Skeletal muscle tissue (tissue), 4 donors: ENCODE measurements around the gene ABHD4. TPM values are rescaled to one million over a fixed set of nuclear protein-coding genes. Genes with fewer than 3 reads are reported as not detected.
"Not testable (repeated sequence)": the region's sequence is repeated elsewhere in the genome, so short reads cannot be mapped to it uniquely, and the experiment has no call there.

Experiments
- H3K27ac ChIP-seq: one replicate; pipeline ENCODE4 v1.7.0; 2013; ENCODE audit warnings: mild to moderate bottlenecking, low read depth, low read length, inconsistent platforms
- H3K27me3 ChIP-seq, 3 donors: one replicate each; pipeline ENCODE4 v1.7.0; 2013; ENCODE audit warnings: low read length in 3 of 3; ENCODE audit not compliant: control insufficient read depth in 3 of 3, insufficient read depth in 3 of 3
- H3K36me3 ChIP-seq, 3 donors: one replicate each; pipeline ENCODE4 v1.7.0; 2013; ENCODE audit warnings: low read length in 3 of 3; ENCODE audit not compliant: control insufficient read depth in 3 of 3, insufficient read depth in 3 of 3
- H3K4me1 ChIP-seq, 3 donors: one replicate each; pipeline ENCODE4 v1.7.0; 2013; ENCODE audit warnings: low read length in 3 of 3, mild to moderate bottlenecking in 3 of 3; ENCODE audit not compliant: control insufficient read depth in 3 of 3, insufficient read depth in 3 of 3
- H3K4me3 ChIP-seq, 3 donors: one replicate each; pipeline ENCODE4 v1.7.0; 2013; ENCODE audit warnings: low read length in 3 of 3
- H3K9ac ChIP-seq, 3 donors: one replicate each; pipeline ENCODE4 v1.7.0; 2013; ENCODE audit warnings: low read length in 3 of 3, mild to moderate bottlenecking in 3 of 3, moderate library complexity in 2 of 3, low read depth in 1 of 3
- H3K9me3 ChIP-seq, 3 donors: one replicate each; pipeline ENCODE4 v1.7.0; 2013; ENCODE audit warnings: low read length in 3 of 3; ENCODE audit not compliant: control insufficient read depth in 3 of 3
- total RNA-seq: library from RNA; depleted of rRNA; stranded (reverse); fragments of >200 nt; gene quantifications from one replicate; pipeline ENCODE4 v1.2.3, GENCODE V29; 2014
- donor health status: Osteomylitis.

ABHD4 gene
- total RNA-seq, 1 donor from 2014 or later: 3.7 TPM

DNA sequence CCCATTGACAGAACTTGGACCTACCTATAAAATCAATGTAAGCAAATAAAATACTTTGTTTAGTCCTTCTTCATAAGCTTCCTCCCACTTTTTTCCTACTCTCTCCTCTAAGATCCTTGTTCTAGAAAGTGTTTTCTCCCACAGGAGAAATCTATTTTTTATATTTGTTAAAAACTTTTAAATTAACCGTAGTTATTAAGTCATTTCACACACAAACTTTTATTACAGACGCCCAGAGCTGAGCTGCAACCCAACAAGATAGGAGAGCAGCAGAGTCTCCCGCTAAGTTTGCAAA is 36.8 kb upstream of the ABHD4 start:
- H3K9ac ChIP-seq: no peak overlapping the region
- H3K27ac ChIP-seq: no peak overlapping the region
- no peaks in the 10 kb centered on the region for H3K27me3 ChIP-seq
- H3K36me3 ChIP-seq: peaks cover 0 to 11% (median 0%) of the 10 kb centered on the region in 3 donors
- H3K4me3 ChIP-seq: no peak overlapping the region
- no peaks in the 10 kb centered on the region for H3K9me3 ChIP-seq
- peaks cover 16 to 48% (median 23%) of the 10 kb centered on the region in 3 donors for H3K4me1 ChIP-seq

DNA sequence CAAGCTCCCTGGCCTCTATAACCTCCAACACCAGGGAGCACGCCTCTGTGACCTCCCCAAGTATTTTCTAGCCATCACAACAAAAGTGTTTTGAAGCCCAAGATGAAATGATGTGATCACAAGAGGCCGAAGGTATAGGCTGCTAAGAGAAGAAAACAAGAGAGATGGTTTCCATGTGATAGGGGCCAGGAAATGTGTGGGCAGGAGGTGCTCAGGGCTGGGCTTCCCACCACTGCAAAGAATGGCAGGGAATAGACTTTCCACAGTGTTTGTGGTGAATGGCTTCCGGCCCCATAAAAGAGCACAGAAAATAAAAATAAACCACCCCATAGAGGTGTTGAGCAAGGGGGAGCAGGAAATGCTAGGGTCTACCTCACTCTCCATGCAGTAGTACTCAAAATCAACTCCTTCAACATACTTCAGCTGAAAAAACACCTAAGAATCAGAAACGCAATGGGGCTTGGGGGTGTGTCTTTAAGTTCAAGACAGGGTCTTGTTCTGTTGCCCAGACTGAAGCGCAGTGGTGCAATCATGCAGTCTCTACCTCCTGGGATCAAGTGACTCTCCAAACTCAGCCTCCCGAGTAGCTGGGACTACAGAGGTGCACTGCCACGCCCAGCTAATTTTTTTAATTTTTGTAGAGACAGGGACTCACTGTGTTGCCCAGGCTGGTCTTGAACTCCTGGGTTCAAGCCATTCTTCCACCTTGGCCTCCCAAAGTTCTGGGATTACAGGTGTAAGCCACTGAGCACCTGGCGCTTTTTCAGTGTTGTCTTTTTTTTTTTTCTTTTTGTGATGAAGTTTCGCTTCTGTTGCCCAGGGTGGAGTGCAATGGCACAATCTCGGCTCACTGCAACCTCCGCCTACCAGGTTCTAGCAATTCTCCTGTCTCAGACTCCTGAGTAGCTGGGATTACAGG is 36.2 kb upstream of the ABHD4 start:
- Histone ChIP-seq H3K27ac (no peak overlapping the region), H3K4me1 (peaks cover 10 to 43% (median 23%) of the 10 kb centered on the region in 3 donors), H3K9me3 (no peaks in the 10 kb centered on the region), H3K4me3 (no peak overlapping the region), H3K36me3 (peaks cover 0 to 11% (median 0%) of the 10 kb centered on the region in 3 donors), H3K9ac (no peak overlapping the region), H3K27me3 (no peaks in the 10 kb centered on the region)

DNA sequence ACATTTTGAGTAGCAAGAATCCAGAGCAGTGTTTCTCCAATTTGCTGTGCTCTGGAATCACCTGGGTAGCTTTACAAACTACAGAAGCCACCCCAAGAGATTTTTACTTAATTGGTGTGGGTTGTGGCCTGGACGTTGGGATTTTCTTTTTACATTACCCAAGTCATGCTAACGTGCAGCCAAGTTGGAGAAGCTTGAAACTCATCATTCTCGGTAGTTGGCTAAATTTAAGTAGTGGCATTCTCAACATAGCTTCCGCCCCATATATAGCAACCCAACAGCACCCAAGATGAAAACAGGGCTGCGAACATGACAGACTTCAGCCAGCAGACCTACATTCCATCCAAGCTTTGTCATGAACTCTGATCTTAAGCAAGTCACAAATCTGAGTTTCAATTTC is 34.1 kb upstream of the ABHD4 start:
- H3K27ac ChIP-seq: no peak overlapping the region
- H3K9ac ChIP-seq: no peak overlapping the region
- peaks cover 0 to 11% (median 0%) of the 10 kb centered on the region in 3 donors for H3K36me3 ChIP-seq
- peaks cover 3 to 50% (median 22%) of the 10 kb centered on the region in 3 donors for H3K4me1 ChIP-seq
- no peaks in the 10 kb centered on the region for H3K9me3 ChIP-seq
- no peak overlapping the region for H3K4me3 ChIP-seq
- H3K27me3 ChIP-seq: no peaks in the 10 kb centered on the region

DNA sequence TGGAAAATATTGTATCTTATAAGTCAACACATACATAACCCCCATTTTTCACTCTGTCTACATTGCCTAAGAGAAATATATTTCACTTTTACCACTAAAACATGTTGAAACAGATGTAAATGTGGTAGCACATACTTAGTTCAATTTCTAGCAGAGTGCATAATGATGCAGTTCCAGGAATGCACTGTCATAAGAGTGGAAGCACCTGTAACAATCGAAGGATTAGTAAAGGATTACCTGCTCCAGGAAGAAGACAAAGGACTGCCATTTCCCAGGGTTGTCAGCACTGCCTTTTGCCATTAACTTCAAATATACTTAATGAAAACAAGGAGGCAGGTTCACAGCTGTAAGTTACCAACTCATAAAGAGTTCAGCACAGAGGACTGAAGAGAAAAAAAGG is 33.6 kb upstream of the ABHD4 start:
- peaks cover 3 to 46% (median 17%) of the 10 kb centered on the region in 3 donors for H3K4me1 ChIP-seq
- H3K4me3 ChIP-seq: no peak overlapping the region
- H3K27ac ChIP-seq: no peak overlapping the region
- no peak overlapping the region for H3K9ac ChIP-seq
- H3K27me3 ChIP-seq: no peaks in the 10 kb centered on the region
- peaks cover 0 to 11% (median 4%) of the 10 kb centered on the region in 3 donors for H3K36me3 ChIP-seq
- no peaks in the 10 kb centered on the region for H3K9me3 ChIP-seq

DNA sequence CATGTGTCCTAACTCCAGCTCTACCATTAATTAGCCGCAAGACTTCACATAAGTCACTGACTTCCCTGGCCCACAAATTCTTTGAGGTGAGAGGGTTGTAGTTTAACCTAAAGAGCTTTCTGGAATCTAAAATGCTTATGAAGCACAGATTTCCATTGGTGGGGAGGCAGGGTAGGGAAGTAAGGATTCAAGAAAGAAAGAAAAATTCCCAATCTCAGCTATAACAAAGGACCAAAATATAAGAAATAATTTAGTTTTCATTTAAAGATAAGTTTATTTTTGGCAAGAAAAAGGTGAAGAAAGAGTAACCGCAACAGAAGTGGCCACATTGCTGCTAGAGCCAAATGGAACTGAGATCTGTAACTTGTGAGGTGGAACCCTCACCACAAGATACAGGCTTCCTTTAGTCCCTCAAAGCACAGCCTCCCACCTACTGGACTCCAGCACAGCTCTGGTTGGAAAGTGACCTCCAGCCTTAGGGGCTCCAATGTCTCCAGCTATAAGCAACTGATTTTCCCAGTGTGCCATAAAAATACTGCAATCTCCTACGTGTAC is 32.6 kb upstream of the ABHD4 start:
- Histone ChIP-seq H3K9ac (no peak overlapping the region), H3K27me3 (no peaks in the 10 kb centered on the region), H3K9me3 (no peaks in the 10 kb centered on the region), H3K4me3 (no peak overlapping the region), H3K36me3 (peaks cover 0 to 11% (median 4%) of the 10 kb centered on the region in 3 donors), H3K4me1 (peaks cover 7 to 49% (median 18%) of the 10 kb centered on the region in 3 donors), H3K27ac (no peak overlapping the region)

DNA sequence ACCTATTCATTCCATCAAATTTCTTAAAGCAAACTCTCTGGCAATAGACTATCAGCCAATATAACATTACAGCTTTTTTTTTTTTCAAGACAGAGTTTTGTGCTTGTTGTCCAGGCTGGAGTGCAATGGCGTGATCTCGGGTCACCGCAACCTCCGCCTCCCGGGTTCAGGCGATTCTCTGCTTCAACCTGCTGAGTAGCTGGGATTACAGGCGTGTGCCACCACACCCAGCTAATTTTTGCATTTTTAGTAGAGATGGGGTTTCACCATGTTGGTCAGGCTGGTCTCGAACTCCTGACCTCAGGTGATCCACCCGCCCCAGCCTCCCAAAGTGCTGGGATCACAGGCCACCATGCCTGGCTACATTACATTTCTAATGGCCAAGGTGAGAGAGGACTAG is 31.8 kb upstream of the ABHD4 start:
- H3K9ac ChIP-seq, H3K27ac ChIP-seq, H3K9me3 ChIP-seq, H3K27me3 ChIP-seq, H3K4me3 ChIP-seq: not testable (repeated sequence)
- H3K36me3 ChIP-seq: peaks cover 0 to 11% (median 4%) of the 10 kb centered on the region in 3 donors
- peaks cover 9 to 52% (median 24%) of the 10 kb centered on the region in 3 donors for H3K4me1 ChIP-seq

DNA sequence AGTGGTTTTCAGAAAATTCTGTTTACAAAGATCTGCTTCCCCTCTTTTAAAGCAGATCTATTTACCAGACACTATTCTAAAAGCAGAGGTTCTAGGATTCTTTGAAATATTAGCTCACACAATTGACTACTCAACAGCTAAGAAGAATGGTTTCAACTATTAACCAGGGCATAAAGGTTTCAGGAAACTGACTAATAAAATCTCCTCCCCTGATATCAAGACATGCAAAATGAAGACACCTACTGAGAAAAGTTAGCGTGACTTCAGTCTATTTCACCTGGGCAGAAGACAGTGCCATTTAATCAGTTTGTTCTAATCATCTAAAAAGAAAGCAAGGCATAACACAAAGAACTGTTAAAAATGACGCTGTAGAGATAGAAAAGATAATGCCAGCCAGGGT is 31.3 kb upstream of the ABHD4 start:
- Histone ChIP-seq H3K27me3 (no peaks in the 10 kb centered on the region), H3K36me3 (peaks cover 0 to 14% (median 4%) of the 10 kb centered on the region in 3 donors), H3K9ac (no peak overlapping the region), H3K27ac (peak overlapping the region; percentile 43), H3K4me3 (no peak overlapping the region), H3K9me3 (no peaks in the 10 kb centered on the region), H3K4me1 (peaks cover 9 to 48% (median 24%) of the 10 kb centered on the region in 3 donors)

DNA sequence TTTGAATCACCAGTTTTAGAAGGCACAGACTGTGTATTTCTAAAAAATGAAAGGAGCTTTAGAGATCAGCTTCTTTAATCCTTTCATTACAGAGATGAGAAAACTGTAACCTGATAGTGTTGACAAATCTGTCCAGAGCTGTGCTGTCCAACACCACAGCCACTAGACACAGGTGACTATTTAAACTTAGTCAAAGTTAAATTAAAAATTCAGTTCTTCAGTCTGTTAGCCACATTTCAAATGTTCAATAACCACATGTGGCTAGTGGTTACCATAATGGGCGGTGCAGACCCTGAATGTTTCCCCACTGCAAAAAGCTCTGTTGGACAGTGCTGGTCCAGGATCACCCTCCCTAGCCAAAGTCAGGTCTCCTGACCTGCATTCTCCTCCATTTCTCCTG is 30.7 kb upstream of the ABHD4 start:
- no peaks in the 10 kb centered on the region for H3K27me3 ChIP-seq
- H3K9ac ChIP-seq: peak overlapping the region in 1 of 3 donors; percentile 30
- H3K27ac ChIP-seq: peak overlapping the region; percentile 43
- H3K9me3 ChIP-seq: no peaks in the 10 kb centered on the region
- H3K4me1 ChIP-seq: peaks cover 9 to 43% (median 24%) of the 10 kb centered on the region in 3 donors
- H3K36me3 ChIP-seq: peaks cover 0 to 16% (median 4%) of the 10 kb centered on the region in 3 donors
- no peak overlapping the region for H3K4me3 ChIP-seq

DNA sequence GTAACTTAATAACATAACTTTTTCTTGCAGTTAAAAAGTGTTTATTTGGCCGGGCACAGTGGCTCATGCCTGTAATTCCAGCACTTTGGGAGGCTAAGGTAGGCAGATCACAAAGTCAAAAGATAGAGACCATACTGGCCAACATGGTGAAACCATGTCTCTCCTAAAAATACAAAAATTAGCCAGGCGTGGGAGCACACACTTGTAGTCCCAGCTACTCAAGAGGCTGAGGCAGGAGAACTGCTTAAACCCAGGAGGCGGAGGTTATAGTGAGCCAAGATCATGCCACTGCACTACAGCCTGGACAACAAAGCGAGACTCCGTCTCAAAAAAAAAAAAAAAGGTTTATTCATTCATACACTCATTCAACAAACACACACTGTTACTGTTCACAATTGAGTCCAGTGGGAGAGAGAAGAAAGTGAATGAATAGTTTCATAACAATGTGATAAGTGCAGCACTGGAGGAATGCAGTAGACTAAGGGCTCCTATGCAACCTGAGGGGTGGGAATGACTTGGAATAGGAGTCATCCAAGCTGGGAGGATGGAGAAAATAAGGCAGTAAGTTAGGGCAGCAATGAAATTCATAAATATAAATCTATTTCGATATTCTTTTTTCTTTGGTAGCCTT is 28.9 kb upstream of the ABHD4 start:
- no peak overlapping the region for H3K4me3 ChIP-seq
- no peaks in the 10 kb centered on the region for H3K27me3 ChIP-seq
- H3K4me1 ChIP-seq: peaks cover 9 to 33% (median 18%) of the 10 kb centered on the region in 3 donors
- H3K9ac ChIP-seq: peak overlapping the region in 1 of 3 donors; percentile 29
- no peaks in the 10 kb centered on the region for H3K9me3 ChIP-seq
- peaks cover 0 to 25% (median 19%) of the 10 kb centered on the region in 3 donors for H3K36me3 ChIP-seq
- H3K27ac ChIP-seq: no peak overlapping the region

DNA sequence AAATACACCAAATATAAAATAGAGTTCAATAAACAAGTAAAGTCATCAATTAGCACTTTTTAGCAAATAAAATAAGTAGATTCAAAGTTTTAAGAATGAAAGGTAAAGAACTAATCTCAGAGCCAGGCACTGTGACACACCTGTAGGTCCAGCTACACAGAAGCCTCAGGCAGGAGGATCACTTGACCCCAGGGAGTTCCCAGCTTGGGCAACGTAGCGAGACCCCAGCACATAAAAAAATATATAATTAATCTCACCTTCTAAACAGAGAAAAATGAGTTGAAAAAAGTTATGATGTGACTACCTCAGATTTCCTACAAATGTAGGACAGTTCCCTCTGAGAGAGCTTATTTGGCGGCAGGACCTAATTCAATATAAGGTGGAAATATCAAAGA is 28.4 kb upstream of the ABHD4 start:
- Histone ChIP-seq H3K36me3 (peaks cover 0 to 28% (median 24%) of the 10 kb centered on the region in 3 donors), H3K27ac (no peak overlapping the region), H3K9me3 (no peaks in the 10 kb centered on the region), H3K4me3 (no peak overlapping the region), H3K27me3 (no peaks in the 10 kb centered on the region), H3K9ac (no peak overlapping the region), H3K4me1 (peaks cover 9 to 28% (median 18%) of the 10 kb centered on the region in 3 donors)
